ENCODE results near the gene SLC39A13.
"Not testable (repeated sequence)": the region's sequence is repeated elsewhere in the genome, so short reads cannot be mapped to it uniquely, and the experiment has no call there.

SLC39A13 gene

DNA sequence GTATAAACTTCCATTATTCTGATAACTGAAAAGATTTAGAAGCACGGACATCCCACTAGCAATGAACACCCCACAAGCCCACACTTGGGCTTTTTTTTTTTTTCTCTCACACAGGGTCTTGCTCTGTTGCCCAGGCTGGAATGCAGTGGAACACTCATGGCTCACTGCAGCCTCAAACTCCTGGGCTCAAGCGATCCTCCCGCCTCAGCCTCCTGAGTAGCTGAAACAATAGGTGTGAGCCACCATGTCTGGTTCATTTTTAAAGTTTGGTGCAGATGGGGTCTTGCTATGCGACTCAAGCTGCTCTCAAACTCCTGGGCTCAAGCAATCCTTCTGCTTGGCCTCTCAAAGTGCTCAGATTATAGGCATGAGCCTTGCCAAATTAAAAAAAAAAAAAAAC is 37.5 kb downstream of the SLC39A13 start:
- Histone ChIP-seq H3K4me1 (no peaks in the 10 kb centered on the region), H3K27me3 (no peaks in the 10 kb centered on the region), H3K4me3 (no peak overlapping the region), H3K4me2 (no peak overlapping the region), H3K9ac (no peak overlapping the region), H3K9me3 (replicated peaks in 1 of 11) (no peaks in the 10 kb centered on the region), H3K27ac (no peak overlapping the region), H4K20me1 (no peaks in the 10 kb centered on the region; a peak in 1 of 22 replicates), H3K36me3 (no peaks in the 10 kb centered on the region)
- TF ChIP-seq Cebpa-rat (IDR thresholded peaks at IDR 0.05): no peak

GRCh38 chr11:47446833-47447232 is 38.4 kb downstream of the SLC39A13 start:
- Histone ChIP-seq H3K27me3 (no peaks in the 10 kb centered on the region), H3K4me2 (no peak overlapping the region), H3K9ac (no peak overlapping the region)

DNA sequence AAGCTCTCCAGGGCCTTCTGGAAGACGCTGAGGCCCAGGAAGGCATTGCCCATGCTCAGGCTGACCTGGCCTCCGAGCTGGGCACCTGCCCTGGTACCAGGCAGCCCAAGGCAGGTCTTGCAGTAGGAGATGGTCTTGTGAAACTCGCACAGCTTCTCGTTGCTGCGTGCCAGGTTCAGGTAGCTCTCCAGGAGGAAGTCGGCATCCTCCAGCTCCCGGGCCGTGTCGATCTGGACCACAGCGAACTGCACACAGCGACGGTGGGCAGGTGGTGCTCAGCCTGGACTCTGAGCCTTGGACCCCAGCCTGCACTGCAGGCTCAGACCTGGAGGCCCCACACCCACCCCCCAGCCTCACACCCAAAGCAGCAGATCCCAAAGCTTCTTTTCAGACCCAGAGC is 39.5 kb downstream of the SLC39A13 start:
- Histone ChIP-seq H3K27me3 (no peaks in the 10 kb centered on the region), H3K9ac (no peak overlapping the region)

More at GRCh38 chr11:47446833-47447232, 38.4 kb downstream of the SLC39A13 start:
- Histone ChIP-seq H3K9me3 (replicated peaks in 1 of 11) (no peaks in the 10 kb centered on the region), H3K27ac (no peak overlapping the region), H3K36me3 (no peaks in the 10 kb centered on the region), H3K4me3 (no peak overlapping the region), H4K20me1 (no peaks in the 10 kb centered on the region; a peak in 1 of 22 replicates), H3K4me1 (no peaks in the 10 kb centered on the region)
- no peak for TF ChIP-seq Cebpa-rat (IDR thresholded peaks at IDR 0.05)

DNA sequence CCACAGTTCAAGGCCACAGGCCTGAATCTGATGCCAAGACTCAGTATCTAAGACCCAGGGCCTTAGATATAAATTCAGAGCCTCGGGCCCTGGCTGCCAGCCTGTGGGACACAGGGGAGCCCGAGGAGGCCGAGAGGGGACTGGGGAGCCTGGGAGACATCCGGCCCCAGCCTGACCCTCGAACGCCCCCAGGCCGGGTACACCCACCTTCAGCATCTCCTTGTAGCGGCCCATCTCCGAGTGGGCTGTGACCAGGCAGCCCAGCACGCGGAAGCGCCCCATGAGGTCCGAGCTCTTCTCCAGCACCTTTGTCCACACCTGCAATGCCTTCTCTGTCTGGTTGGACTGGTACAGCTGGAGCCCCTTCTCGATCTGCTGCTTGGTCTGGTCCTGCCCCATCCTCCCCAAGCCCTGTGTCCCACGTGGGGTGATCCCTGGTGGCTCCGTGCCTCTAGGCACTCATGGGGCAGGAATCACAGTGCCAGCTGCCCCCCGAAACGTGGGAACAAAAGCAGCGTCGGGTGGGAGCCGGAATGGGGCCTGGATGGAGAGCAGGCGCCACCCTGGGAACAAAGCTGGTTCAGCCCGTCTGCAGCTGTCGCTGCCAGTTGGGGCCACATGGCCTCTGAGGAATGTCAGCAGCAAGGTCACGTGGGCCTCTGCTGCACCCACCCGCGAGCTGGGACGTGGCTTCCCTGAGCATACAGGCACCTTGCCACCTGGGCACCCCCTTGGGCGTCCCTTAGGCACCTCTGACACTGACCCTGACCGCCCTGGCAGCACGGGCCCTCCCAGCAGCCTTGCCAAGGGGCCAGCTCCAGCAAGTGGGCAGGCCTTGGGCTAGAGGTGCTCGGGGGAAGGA is 40.4 kb downstream of the SLC39A13 start, which contains the start of gene RAPSN:
TSS of gene RAPSN (minus strand) at position 571 of the 862 bp plus-strand sequence. CDS start at position 399, 172 bp downstream.
- Histone ChIP-seq H3K9ac (no peak within 1 kb of the TSS; a peak in 1 of 22 replicates), H4K20me1 (no peaks in the 10 kb centered on the region), H3K4me3 (no peak within 1 kb of the TSS), H3K9me3 (replicated peaks in 1 of 11) (peaks cover 0 to 3% (median 0%) of the 10 kb centered on the region in 11 experiments; a peak in 1 of 22 replicates), H3K36me3 (no peaks in the 10 kb centered on the region; a peak in 1 of 22 replicates), H3K27me3 (no peaks in the 10 kb centered on the region), H3K4me2 (no peak within 1 kb of the TSS), H3K27ac (no peak within 1 kb of the TSS), H3K4me1 (no peaks in the 10 kb centered on the region)
- TF ChIP-seq Cebpa-rat (IDR thresholded peaks at IDR 0.05): no peak

More for the DNA sequence above, 39.5 kb downstream of the SLC39A13 start:
- Histone ChIP-seq H3K27ac (no peak overlapping the region), H3K4me1 (no peaks in the 10 kb centered on the region), H3K9me3 (replicated peaks in 1 of 11) (no peaks in the 10 kb centered on the region), H3K4me2 (no peak overlapping the region), H4K20me1 (no peaks in the 10 kb centered on the region; a peak in 1 of 22 replicates), H3K36me3 (no peaks in the 10 kb centered on the region), H3K4me3 (no peak overlapping the region)
- TF ChIP-seq Cebpa-rat (IDR thresholded peaks at IDR 0.05): no peak

DNA sequence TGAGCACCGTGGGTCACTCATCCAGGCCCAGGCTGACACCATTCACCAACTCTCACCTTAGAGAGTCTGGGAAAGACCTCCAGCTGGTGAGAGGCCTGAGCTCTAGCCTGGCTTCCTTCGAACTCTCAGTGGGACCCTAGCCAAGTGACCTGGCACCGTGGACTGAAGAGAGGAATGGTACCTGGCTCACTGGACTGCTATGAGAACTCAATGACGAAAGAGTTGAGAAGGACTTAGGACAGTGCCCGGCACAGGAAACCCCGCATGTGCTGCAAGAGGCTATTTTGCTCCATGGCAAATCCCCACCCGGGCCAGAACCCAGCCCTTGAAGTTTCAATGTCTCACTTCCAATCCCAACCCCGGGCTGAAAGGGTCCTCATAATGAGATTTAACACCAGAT is 41.2 kb downstream of the SLC39A13 start:
- H3K4me1 ChIP-seq: peaks cover 0 to 7% (median 2%) of the 10 kb centered on the region in 10 experiments; a peak in 6 of 20 replicates
- no peaks in the 10 kb centered on the region; a peak in 1 of 22 replicates for H3K36me3 ChIP-seq
- H3K4me2 ChIP-seq: no peak overlapping the region
- H3K9me3 ChIP-seq (replicated peaks in 1 of 11): peaks cover 0 to 5% (median 0%) of the 10 kb centered on the region in 11 experiments; a peak in 1 of 22 replicates
- no peak for TF ChIP-seq Cebpa-rat (IDR thresholded peaks at IDR 0.05)
- H3K9ac ChIP-seq: no peak overlapping the region; a peak in 1 of 22 replicates
- H3K4me3 ChIP-seq: no peak overlapping the region
- H3K27me3 ChIP-seq: no peaks in the 10 kb centered on the region
- H3K27ac ChIP-seq: no peak overlapping the region
- H4K20me1 ChIP-seq: no peaks in the 10 kb centered on the region

GRCh38 chr11:47451436-47451835 is 43.0 kb downstream of the SLC39A13 start:
- no peak overlapping the region for H3K4me3 ChIP-seq
- TF ChIP-seq Cebpa-rat (IDR thresholded peaks at IDR 0.05): no peak
- H3K27ac ChIP-seq: no peak overlapping the region
- peaks cover 0 to 16% (median 8%) of the 10 kb centered on the region in 10 experiments; a peak in 9 of 20 replicates for H3K4me1 ChIP-seq
- H3K9ac ChIP-seq: no peak overlapping the region
- H3K27me3 ChIP-seq: no peaks in the 10 kb centered on the region
- H3K9me3 ChIP-seq (replicated peaks in 1 of 11): peaks cover 0 to 5% (median 0%) of the 10 kb centered on the region in 11 experiments; a peak in 1 of 22 replicates
- H3K36me3 ChIP-seq: no peaks in the 10 kb centered on the region; a peak in 1 of 22 replicates
- H4K20me1 ChIP-seq: 0 out of 22 replicates have a peak, but pooled peaks cover 0 to 2% (median 0%) of the 10 kb centered on the region in 11 experiments
- H3K4me2 ChIP-seq: no peak overlapping the region

DNA sequence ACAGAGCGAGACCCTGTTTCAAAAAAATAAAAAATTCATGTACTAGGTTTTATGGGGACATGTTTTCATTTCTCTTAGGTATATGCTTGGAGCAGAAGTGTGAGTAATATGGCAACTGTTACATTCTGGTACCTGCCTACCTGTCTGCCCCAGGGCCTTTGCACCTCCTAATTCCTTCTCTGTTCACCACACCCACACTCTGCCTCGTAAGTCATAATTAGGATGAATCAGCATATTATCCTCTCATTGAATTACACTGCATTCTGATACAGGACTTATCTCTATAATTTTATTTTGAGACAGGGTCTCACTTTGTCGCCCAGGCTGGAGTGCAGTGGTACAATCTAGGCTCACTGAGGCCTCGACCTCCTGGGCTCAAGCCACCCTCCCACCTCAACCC is 43.6 kb downstream of the SLC39A13 start:
- 0 out of 22 replicates have a peak, but pooled peaks cover 0 to 2% (median 0%) of the 10 kb centered on the region in 11 experiments for H4K20me1 ChIP-seq
- no peak for TF ChIP-seq Cebpa-rat (IDR thresholded peaks at IDR 0.05)
- H3K27ac ChIP-seq: no peak overlapping the region
- H3K9ac ChIP-seq: no peak overlapping the region
- no peaks in the 10 kb centered on the region for H3K27me3 ChIP-seq
- peaks cover 0 to 16% (median 8%) of the 10 kb centered on the region in 10 experiments; a peak in 9 of 20 replicates for H3K4me1 ChIP-seq
- H3K4me2 ChIP-seq: no peak overlapping the region
- no peak overlapping the region for H3K4me3 ChIP-seq
- H3K36me3 ChIP-seq: no peaks in the 10 kb centered on the region; a peak in 1 of 22 replicates
- peaks cover 0 to 5% (median 0%) of the 10 kb centered on the region in 11 experiments; a peak in 1 of 22 replicates for H3K9me3 ChIP-seq (replicated peaks in 1 of 11)

GRCh38 chr11:47453365-47453764 is 45.0 kb downstream of the SLC39A13 start:
- no peaks in the 10 kb centered on the region for H3K27me3 ChIP-seq
- peaks cover 0 to 16% (median 8%) of the 10 kb centered on the region in 10 experiments; a peak in 9 of 20 replicates for H3K4me1 ChIP-seq
- peaks cover 0 to 5% (median 0%) of the 10 kb centered on the region in 11 experiments; a peak in 1 of 22 replicates for H3K9me3 ChIP-seq (replicated peaks in 1 of 11)
- no peak for TF ChIP-seq Cebpa-rat (IDR thresholded peaks at IDR 0.05)
- H3K36me3 ChIP-seq: peaks cover 0 to under 1% (median 0%) of the 10 kb centered on the region in 11 experiments; a peak in 1 of 22 replicates
- H3K4me3 ChIP-seq: no peak overlapping the region
- H3K4me2 ChIP-seq: no peak overlapping the region
- H3K27ac ChIP-seq: no peak overlapping the region
- 0 out of 22 replicates have a peak, but pooled peaks cover 0 to 2% (median 0%) of the 10 kb centered on the region in 11 experiments for H4K20me1 ChIP-seq
- no peak overlapping the region for H3K9ac ChIP-seq

GRCh38 chr11:47454258-47454671 is 45.9 kb downstream of the SLC39A13 start:
- Histone ChIP-seq H3K4me1 (peaks cover 0 to 16% (median 8%) of the 10 kb centered on the region in 10 experiments; a peak in 9 of 20 replicates), H3K9ac (peak overlapping the region in 2 of 11 experiments; percentile 14 to 15; a peak in 1 of 22 replicates), H3K4me2 (peak overlapping the region in 4 of 11 experiments; percentile 4 to 21 (median 11); a peak in 3 of 22 replicates)
- H3K27ac ChIP-seq; H3K36me3 ChIP-seq; H3K27me3 ChIP-seq; H3K4me3 ChIP-seq; H4K20me1 ChIP-seq; H3K9me3 ChIP-seq (replicated peaks in 1 of 11): not testable (repeated sequence)
- TF ChIP-seq Cebpa-rat (IDR thresholded peaks at IDR 0.05): peak in 4 of 11 experiments; percentile 27 to 56 (median 42); a peak in 3 of 22 replicates

All from BLaER1 treated with 17β-estradiol and CSF1 and Interleukin-3, amounts not matched to agents 10 nM and 100 nM (cell line).